ENCODE data around the gene NOS1. TPM values are rescaled to one million over a fixed set of nuclear protein-coding genes. Genes with fewer than 3 reads are reported as not detected.

NOS1 gene
- total RNA-seq, 2 donors from 2014 or later = not detected

- ATAC-seq (replicated peaks in 1 of 2) (no peak), DNase-seq (no peak)
- H3K27ac Mint-ChIP-seq = no peak overlapping the region
- H3K36me3 Mint-ChIP-seq (ENCODE audit: insufficient read depth in 2 of 2) = peaks cover 13 to 35% of the 10 kb centered on the region in 2 donors
- no peak overlapping the region for H3K4me3 Mint-ChIP-seq
- no peaks in the 10 kb centered on the region for H3K27me3 Mint-ChIP-seq (ENCODE audit: low read depth)
- no peaks in the 10 kb centered on the region for H3K4me1 Mint-ChIP-seq (ENCODE audit: low read depth)
- no peaks in the 10 kb centered on the region for H3K9me3 Mint-ChIP-seq
Measured at GRCh38 chr12:117165342-117165741, 196.1 kb downstream of the NOS1 start.

DNA sequence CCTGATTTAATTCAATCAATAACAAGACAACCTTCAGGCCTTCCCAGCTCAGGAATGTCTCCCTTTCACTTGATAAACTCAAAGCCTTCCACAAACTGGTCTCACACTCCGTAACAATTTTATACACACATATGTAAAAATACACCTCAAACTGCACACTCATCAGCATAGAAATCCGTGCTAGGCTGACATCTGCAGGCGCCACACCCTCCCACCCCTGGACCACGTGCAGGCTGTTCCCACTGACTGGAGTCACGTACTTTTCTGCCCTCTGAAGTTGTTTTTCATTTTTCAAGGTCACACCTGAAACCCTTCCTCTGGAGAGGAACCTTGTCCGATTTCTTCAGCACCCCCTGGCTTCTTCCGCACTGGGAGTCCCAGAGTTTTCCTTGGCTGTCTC is 198.8 kb downstream of the NOS1 start:
- DNase-seq (no peak), ATAC-seq (replicated peaks in 1 of 2) (no peak)
- H3K27ac Mint-ChIP-seq = no peak overlapping the region
- no peak overlapping the region for H3K4me3 Mint-ChIP-seq
- H3K9me3 Mint-ChIP-seq = no peaks in the 10 kb centered on the region
- no peaks in the 10 kb centered on the region for H3K4me1 Mint-ChIP-seq (ENCODE audit: low read depth)
- peaks cover 13 to 36% of the 10 kb centered on the region in 2 donors for H3K36me3 Mint-ChIP-seq (ENCODE audit: insufficient read depth in 2 of 2)
- H3K27me3 Mint-ChIP-seq (ENCODE audit: low read depth) = no peaks in the 10 kb centered on the region

DNA sequence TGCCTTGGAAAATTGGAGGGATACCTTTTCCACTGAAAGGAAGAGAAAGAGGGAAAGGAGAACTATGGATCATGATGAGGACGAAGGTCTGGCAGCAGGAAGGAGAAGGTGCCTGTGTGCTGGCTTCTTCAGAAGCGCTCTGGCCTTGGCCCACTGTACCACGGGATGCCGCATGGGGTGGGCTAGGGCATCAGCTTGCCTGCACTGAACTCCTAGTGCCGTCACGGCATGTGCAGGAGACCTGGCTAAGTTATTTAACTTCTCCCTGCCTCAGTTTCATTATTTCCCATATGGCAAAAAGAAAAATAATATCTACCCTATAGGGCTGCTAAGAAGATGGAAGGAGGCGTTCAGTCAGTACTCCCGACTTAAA is 199.3 kb downstream of the NOS1 start:
- H3K4me3 Mint-ChIP-seq = no peak overlapping the region
- DNase-seq (no peak), ATAC-seq (replicated peaks in 1 of 2) (no peak)
- H3K27ac Mint-ChIP-seq = no peak overlapping the region
- H3K27me3 Mint-ChIP-seq (ENCODE audit: low read depth) = no peaks in the 10 kb centered on the region
- H3K9me3 Mint-ChIP-seq = no peaks in the 10 kb centered on the region
- no peaks in the 10 kb centered on the region for H3K4me1 Mint-ChIP-seq (ENCODE audit: low read depth)
- H3K36me3 Mint-ChIP-seq (ENCODE audit: insufficient read depth in 2 of 2) = peaks cover 13 to 38% of the 10 kb centered on the region in 2 donors

DNA sequence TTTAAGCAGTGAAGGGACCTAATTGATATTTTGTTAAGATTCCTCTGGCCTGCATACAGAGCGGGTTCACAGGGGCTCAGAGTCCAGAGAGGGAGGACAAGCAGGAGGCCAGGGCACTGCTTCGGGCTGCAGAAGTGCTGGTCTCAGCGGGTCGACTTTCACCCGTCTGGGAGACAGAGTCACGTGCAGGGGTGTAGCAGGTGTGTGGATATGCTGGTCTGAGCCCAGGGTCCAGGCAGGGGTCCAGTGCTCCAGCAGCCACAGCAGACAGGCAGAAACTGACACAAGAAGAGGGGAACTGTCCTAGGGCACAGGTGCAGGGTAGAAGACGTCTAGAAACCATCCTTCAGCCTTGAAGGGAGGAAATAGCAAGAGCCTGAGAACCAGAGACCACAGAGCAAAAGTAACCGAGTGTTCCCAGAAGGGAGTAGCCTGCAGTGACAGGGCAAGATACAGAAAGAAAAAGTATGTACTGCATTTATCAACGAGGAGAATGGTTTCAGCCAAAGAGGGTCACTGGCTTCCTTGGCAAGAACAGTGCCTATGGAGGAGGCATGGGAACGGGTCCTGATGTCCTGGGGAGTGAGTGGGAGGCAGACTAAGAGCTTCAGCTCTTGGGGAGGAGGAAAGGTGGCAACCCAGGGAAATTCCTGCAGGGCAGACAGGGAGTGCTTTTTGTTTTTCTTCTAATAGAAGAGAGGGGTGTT is 199.8 kb downstream of the NOS1 start:
- ATAC-seq (replicated peaks in 1 of 2) (no peak), DNase-seq (no peak)
- H3K27ac Mint-ChIP-seq = peak overlapping the region; percentile 34
- no peaks in the 10 kb centered on the region for H3K4me1 Mint-ChIP-seq (ENCODE audit: low read depth)
- H3K4me3 Mint-ChIP-seq = no peak overlapping the region
- peaks cover 9 to 37% of the 10 kb centered on the region in 2 donors for H3K36me3 Mint-ChIP-seq (ENCODE audit: insufficient read depth in 2 of 2)
- H3K27me3 Mint-ChIP-seq (ENCODE audit: low read depth) = no peaks in the 10 kb centered on the region
- H3K9me3 Mint-ChIP-seq = no peaks in the 10 kb centered on the region

DNA sequence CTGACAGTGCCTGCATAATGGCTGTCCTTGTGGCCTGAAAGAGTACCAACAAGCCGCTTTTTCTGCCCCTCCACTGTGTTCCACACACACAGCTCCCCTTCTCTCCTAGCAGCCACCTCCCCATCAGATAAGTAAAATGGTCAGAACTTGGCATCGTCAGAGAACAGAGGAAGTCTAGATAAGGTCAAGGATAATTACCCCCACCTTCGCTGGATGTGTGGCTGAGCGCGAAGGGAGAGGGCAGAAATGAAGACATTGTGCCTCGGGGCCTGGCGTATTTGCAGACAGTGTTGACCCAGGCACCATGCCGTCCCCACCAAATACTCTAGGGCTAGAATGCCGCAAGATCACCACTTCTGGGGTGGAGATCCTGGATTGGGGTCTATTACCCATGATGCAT is 201.8 kb downstream of the NOS1 start:
- no peaks in the 10 kb centered on the region for H3K27me3 Mint-ChIP-seq (ENCODE audit: low read depth)
- H3K27ac Mint-ChIP-seq = no peak overlapping the region
- H3K4me1 Mint-ChIP-seq (ENCODE audit: low read depth) = no peaks in the 10 kb centered on the region

GRCh38 chr12:117158911-117159553 is 202.4 kb downstream of the NOS1 start:
- H3K27ac Mint-ChIP-seq = no peak overlapping the region
- H3K4me3 Mint-ChIP-seq = no peak overlapping the region
- H3K36me3 Mint-ChIP-seq (ENCODE audit: insufficient read depth in 2 of 2) = peaks cover 9 to 35% of the 10 kb centered on the region in 2 donors
- H3K4me1 Mint-ChIP-seq (ENCODE audit: low read depth) = no peaks in the 10 kb centered on the region
- no peaks in the 10 kb centered on the region for H3K27me3 Mint-ChIP-seq (ENCODE audit: low read depth)
- H3K9me3 Mint-ChIP-seq = no peaks in the 10 kb centered on the region
- ATAC-seq (replicated peaks in 1 of 2) (no peak), DNase-seq (no peak)

More for the DNA sequence above, 201.8 kb downstream of the NOS1 start:
- DNase-seq (no peak), ATAC-seq (replicated peaks in 1 of 2) (no peak)
- Mint-ChIP-seq H3K9me3 (no peaks in the 10 kb centered on the region), H3K36me3 (ENCODE audit: insufficient read depth in 2 of 2) (peaks cover 9 to 37% of the 10 kb centered on the region in 2 donors), H3K4me3 (no peak overlapping the region)

Other genes starting within 250 kb of the NOS1 start
- 10 to 100 TPM; 17.2 to 24.7 TPM for gene FBXO21, start 171.2 kb downstream of the NOS1 start, total RNA-seq

All from activated T-cell treated with anti-CD3 and anti-CD28 coated beads, Interleukin-2, amount 50 U/mL, for 72 hours (primary cell).